H1 (cell line): ENCODE data around the gene IQUB. TPM values are rescaled to one million over a fixed set of nuclear protein-coding genes. Genes with fewer than 3 reads are reported as not detected.

Experiments
- CBX5 ChIP-seq: fragments of 300-800, 300-1000 bp; sonication (generic); IDR thresholded peaks from 2 replicates; pipeline ENCODE4 v1.7.1; 2016; ENCODE audit warnings: antibody characterized with exemption, low read length, low read depth
- MAFK ChIP-seq: IDR thresholded peaks from 2 replicates; pipeline ENCODE4 v1.6.1; 2012; ENCODE audit warnings: low read depth, mild to moderate bottlenecking, improper control_type of control experiment, low read length
- NANOG ChIP-seq: IDR thresholded peaks from 2 replicates; pipeline ENCODE4 v1.6.1; 2011; ENCODE audit warnings: low read length, low read depth, mild to moderate bottlenecking, inconsistent platforms; ENCODE audit not compliant: insufficient read depth, poor library complexity, severe bottlenecking
- RAD21 ChIP-seq, 2 experiments: IDR thresholded peaks in 1 of 2; conservative IDR thresholded peaks in 1 of 2; 2 replicates each; pipeline ENCODE4 v1.6.1; 2011; ENCODE audit warnings: low read depth in 2 of 2, low read length in 2 of 2, improper control_type of control experiment in 1 of 2, inconsistent platforms in 1 of 2, mild to moderate bottlenecking in 1 of 2, moderate library complexity in 1 of 2
- polyA plus RNA-seq, 7 experiments: library from polyadenylated mRNA; depleted of rRNA in 3 of 7; stranded (reverse) in 5 of 7; unstranded in 2 of 7; fragments of >200 nt in 5 of 7; fragments of 200-250 nt in 2 of 7; gene quantifications; 1 replicate in 5 of 7; 2 replicates in 1 of 7; 4 replicates in 1 of 7; pipeline versions ENCODE4 v1.2.1 to v1.2.3, GENCODE V29; 2011 to 2013; ENCODE audit warnings: missing spikeins in 2 of 7, mixed read lengths in 2 of 7
- total RNA-seq: library from RNA; stranded (reverse); fragmentation: NEBNext Ultra II Directional; extraction: Animal tissue kit (Norgen Biotek cat#: 25700); gene quantifications from 2 replicates; pipeline ENCODE4 v1.2.1, GENCODE V29; 2021
- TF ChIP-seq, protein P1 (sequence below): IDR thresholded peaks from 2 replicates; pipeline ENCODE4 v1.6.1; 2012; ENCODE audit warnings: low read length, inconsistent platforms

Gene IQUB
- total and polyA plus RNA-seq, 2 of the 8 experiments (the other 6 are each of a cell fraction or from before 2014, with no cell fraction given), result 0.12 to 0.82 TPM

DNA sequence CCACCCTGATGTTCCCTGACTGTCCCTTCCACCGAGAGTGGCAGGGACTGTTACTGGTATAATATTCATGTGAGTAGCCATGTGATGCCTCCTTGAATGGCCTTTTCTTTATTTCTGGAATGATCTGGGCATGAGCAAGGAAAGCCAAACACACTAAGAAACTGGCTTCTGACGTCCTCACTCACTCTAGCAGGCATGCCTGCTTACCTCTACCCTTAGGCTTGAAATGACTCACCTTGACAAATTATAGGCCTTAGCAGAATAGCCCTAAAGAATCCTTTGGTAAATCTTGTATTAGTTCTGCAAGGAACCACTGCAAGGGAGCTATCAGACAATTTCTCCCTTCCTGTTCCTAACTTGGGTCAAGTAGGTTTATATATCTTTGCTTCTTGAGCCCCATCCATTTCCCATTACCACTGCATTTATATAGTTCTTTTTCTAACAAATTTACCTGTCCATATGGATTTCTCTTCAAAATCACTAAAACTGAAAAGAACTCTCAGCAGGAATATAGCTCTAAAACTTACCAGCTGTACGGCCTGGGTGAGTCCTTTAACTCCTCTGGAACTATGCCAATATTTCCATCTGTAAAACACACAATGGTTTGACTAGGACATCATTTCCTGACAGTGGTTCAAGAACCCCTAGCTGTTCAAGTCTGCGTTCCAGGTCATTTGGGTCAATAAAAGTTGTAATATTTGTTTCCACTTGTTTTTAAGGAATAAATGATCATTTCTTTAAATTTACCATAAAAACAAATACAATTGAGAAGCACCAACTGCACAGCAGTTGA, 36.2 kb upstream of the IQUB start (continued):
- TF ChIP-seq, protein P1, sequence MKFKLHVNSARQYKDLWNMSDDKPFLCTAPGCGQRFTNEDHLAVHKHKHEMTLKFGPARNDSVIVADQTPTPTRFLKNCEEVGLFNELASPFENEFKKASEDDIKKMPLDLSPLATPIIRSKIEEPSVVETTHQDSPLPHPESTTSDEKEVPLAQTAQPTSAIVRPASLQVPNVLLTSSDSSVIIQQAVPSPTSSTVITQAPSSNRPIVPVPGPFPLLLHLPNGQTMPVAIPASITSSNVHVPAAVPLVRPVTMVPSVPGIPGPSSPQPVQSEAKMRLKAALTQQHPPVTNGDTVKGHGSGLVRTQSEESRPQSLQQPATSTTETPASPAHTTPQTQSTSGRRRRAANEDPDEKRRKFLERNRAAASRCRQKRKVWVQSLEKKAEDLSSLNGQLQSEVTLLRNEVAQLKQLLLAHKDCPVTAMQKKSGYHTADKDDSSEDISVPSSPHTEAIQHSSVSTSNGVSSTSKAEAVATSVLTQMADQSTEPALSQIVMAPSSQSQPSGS, result no peak
- TF ChIP-seq NANOG (no peak), MAFK (no peak), CBX5 (no peak), RAD21 (IDR thresholded peaks at IDR 0.05 in 1 of 2, conservative IDR thresholded peaks at IDR 0.05 in 1 of 2; ENCODE audit: low read depth in 2 of 2, low read length in 2 of 2) (no peak)
